ENCODE results near the gene HIF1A.
"Not testable (repeated sequence)": the region's sequence is repeated elsewhere in the genome, so short reads cannot be mapped to it uniquely, and the experiment has no call there.

HIF1A gene

GRCh38 chr14:61654026-61654425 is 41.3 kb upstream of the HIF1A start:
- Histone ChIP-seq H3K36me3 (ENCODE audit: insufficient read depth) (no peaks in the 10 kb centered on the region), H4K20me1 (ENCODE audit: insufficient read depth) (no peaks in the 10 kb centered on the region), H3K79me2 (ENCODE audit: insufficient read depth, low read depth) (no peaks in the 10 kb centered on the region), H2AFZ (ENCODE audit: low read depth) (no peak overlapping the region), H3K4me1 (ENCODE audit: low read depth, poor library complexity, severe bottlenecking) (no peaks in the 10 kb centered on the region), H3K27me3 (ENCODE audit: insufficient read depth, low read depth) (no peaks in the 10 kb centered on the region), H3K4me3 (IDR thresholded peaks at IDR 0.05; ENCODE audit: insufficient read depth, low read depth, low read length) (no peak overlapping the region), H3K9ac (no peak overlapping the region), H3K27ac (no peak overlapping the region), H3K4me2 (no peak overlapping the region)
- no peak for TF ChIP-seq CTCF (conservative IDR thresholded peaks at IDR 0.05; ENCODE audit: low read depth, low read length)

- Histone ChIP-seq H3K4me3 (IDR thresholded peaks at IDR 0.05; ENCODE audit: insufficient read depth, low read depth, low read length) (no peak overlapping the region), H3K27ac (no peak overlapping the region), H3K27me3 (ENCODE audit: insufficient read depth, low read depth) (no peaks in the 10 kb centered on the region), H2AFZ (ENCODE audit: low read depth) (no peak overlapping the region), H3K79me2 (ENCODE audit: insufficient read depth, low read depth) (no peaks in the 10 kb centered on the region), H3K4me2 (no peak overlapping the region), H4K20me1 (ENCODE audit: insufficient read depth) (no peaks in the 10 kb centered on the region), H3K36me3 (ENCODE audit: insufficient read depth) (no peaks in the 10 kb centered on the region), H3K9ac (no peak overlapping the region), H3K4me1 (ENCODE audit: low read depth, poor library complexity, severe bottlenecking) (no peaks in the 10 kb centered on the region)
- no peak for TF ChIP-seq CTCF (conservative IDR thresholded peaks at IDR 0.05; ENCODE audit: low read depth, low read length)
These were observed 39.5 kb upstream of the HIF1A start for GRCh38 chr14:61655777-61656176.

GRCh38 chr14:61656341-61656740 is 39.0 kb upstream of the HIF1A start:
- Histone ChIP-seq H3K36me3 (ENCODE audit: insufficient read depth) (no peaks in the 10 kb centered on the region), H3K4me3 (IDR thresholded peaks at IDR 0.05; ENCODE audit: insufficient read depth, low read depth, low read length) (no peak overlapping the region), H3K27me3 (ENCODE audit: insufficient read depth, low read depth) (no peaks in the 10 kb centered on the region), H2AFZ (ENCODE audit: low read depth) (no peak overlapping the region), H3K9ac (no peak overlapping the region), H3K79me2 (ENCODE audit: insufficient read depth, low read depth) (no peaks in the 10 kb centered on the region), H3K27ac (no peak overlapping the region), H3K4me2 (no peak overlapping the region), H3K4me1 (ENCODE audit: low read depth, poor library complexity, severe bottlenecking) (peaks cover 1% of the 10 kb centered on the region), H4K20me1 (ENCODE audit: insufficient read depth) (no peaks in the 10 kb centered on the region)
- TF ChIP-seq CTCF (conservative IDR thresholded peaks at IDR 0.05; ENCODE audit: low read depth, low read length): no peak

GRCh38 chr14:61658111-61658510 is 37.2 kb upstream of the HIF1A start:
- H3K9ac ChIP-seq; H3K36me3 ChIP-seq (ENCODE audit: insufficient read depth); H4K20me1 ChIP-seq (ENCODE audit: insufficient read depth); H2AFZ ChIP-seq (ENCODE audit: low read depth); H3K27me3 ChIP-seq (ENCODE audit: insufficient read depth, low read depth); H3K79me2 ChIP-seq (ENCODE audit: insufficient read depth, low read depth); H3K4me2 ChIP-seq; H3K4me3 ChIP-seq (IDR thresholded peaks at IDR 0.05; ENCODE audit: insufficient read depth, low read depth, low read length); H3K27ac ChIP-seq: not testable (repeated sequence)
- peaks cover 18% of the 10 kb centered on the region for H3K4me1 ChIP-seq (ENCODE audit: low read depth, poor library complexity, severe bottlenecking)

- Histone ChIP-seq H3K4me3 (IDR thresholded peaks at IDR 0.05; ENCODE audit: insufficient read depth, low read depth, low read length) (no peak overlapping the region), H3K27me3 (ENCODE audit: insufficient read depth, low read depth) (no peaks in the 10 kb centered on the region), H3K79me2 (ENCODE audit: insufficient read depth, low read depth) (no peaks in the 10 kb centered on the region), H4K20me1 (ENCODE audit: insufficient read depth) (no peaks in the 10 kb centered on the region), H3K4me2 (no peak overlapping the region), H3K9ac (no peak overlapping the region), H3K27ac (no peak overlapping the region), H3K4me1 (ENCODE audit: low read depth, poor library complexity, severe bottlenecking) (peaks cover 18% of the 10 kb centered on the region), H3K36me3 (ENCODE audit: insufficient read depth) (no peaks in the 10 kb centered on the region), H2AFZ (ENCODE audit: low read depth) (no peak overlapping the region)
- TF ChIP-seq CTCF (conservative IDR thresholded peaks at IDR 0.05; ENCODE audit: low read depth, low read length): no peak
These were observed 35.7 kb upstream of the HIF1A start for GRCh38 chr14:61659582-61659981.
